ENCODE data around the gene SSNA1. TPM values are rescaled to one million over a fixed set of nuclear protein-coding genes. Genes with fewer than 3 reads are reported as not detected.

SSNA1 gene
- total RNA-seq, 1 experiment from 2014 or later: 73.0 TPM

DNA sequence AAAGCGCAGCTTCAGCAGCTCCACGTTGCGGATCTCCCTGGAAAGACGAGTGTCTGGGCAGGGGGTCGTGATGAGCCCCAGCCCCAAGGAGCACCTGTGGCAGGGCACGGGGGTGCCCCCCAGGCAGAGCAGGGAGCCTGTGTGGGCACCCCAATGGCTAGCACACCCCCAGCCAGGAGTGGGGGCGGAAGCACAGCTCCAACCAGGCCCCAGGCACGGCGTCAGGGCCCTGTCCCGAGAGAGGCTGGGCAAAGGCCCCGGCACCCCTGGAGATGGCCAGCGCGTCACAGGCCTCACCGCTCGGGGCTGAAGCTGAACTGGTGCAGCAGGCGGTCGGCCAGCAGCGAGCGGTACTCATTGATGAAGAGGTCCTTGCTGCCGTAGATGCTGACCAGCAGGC is 8.0 kb upstream of the SSNA1 start:
- H3K4me1 ChIP-seq: no peaks in the 10 kb centered on the region
- H3K4me3 ChIP-seq: no peak overlapping the region
- DNase-seq: no peak
- H3K27me3 ChIP-seq: no peaks in the 10 kb centered on the region
- H3K9me3 ChIP-seq (replicated peaks): no peaks in the 10 kb centered on the region
- no peak overlapping the region for H3K27ac ChIP-seq
- peaks cover 42% of the 10 kb centered on the region for H3K36me3 ChIP-seq

DNA sequence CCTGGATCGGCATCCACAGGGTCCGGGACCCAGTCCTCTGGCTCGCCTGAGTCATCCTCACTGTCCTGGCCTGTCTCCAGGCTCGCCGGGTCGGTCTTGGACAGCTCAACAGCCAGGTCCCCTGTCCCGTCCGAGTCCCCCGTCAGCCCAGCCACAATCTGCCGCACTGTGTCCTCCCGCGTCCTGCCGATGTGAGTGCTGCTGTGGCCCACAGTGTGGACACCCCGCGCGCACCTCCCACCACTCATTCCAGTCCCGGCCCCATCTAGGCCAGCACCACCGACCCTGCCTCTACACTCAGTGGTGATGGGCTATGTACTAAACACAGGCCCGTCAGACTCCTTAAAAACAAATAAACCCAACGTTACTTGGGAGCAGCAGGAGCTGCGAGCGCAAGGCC is 6.8 kb upstream of the SSNA1 start:
- H3K4me1 ChIP-seq: peaks cover 4% of the 10 kb centered on the region; the same call in 1 of the 2 replicates
- H3K36me3 ChIP-seq: peaks cover 42% of the 10 kb centered on the region
- H3K27ac ChIP-seq: no peak overlapping the region
- H3K9me3 ChIP-seq (replicated peaks): no peaks in the 10 kb centered on the region
- no peak for DNase-seq
- no peaks in the 10 kb centered on the region for H3K27me3 ChIP-seq
- no peak overlapping the region for H3K4me3 ChIP-seq

DNA sequence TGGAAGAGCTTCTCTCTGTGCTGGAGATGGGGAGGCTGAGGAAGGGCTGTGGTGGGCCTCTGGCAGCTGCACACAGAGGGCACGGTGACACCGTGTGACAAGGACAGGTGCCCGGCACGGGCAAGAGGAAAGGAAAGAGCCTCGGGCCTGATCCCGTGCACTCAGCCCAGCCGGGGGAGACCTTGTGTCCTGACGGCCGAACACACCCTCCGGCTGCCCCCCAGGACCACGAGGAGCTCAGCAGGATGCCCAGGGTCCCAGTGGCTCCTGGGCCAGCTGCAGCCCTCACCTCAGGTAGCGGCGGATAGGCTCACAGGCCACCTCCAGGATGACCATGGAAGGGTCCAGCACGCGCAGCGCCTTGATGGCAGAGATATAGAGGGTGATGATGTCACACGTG is 5.6 kb upstream of the SSNA1 start:
- no peak overlapping the region for H3K4me3 ChIP-seq
- no peak overlapping the region for H3K27ac ChIP-seq
- H3K9me3 ChIP-seq (replicated peaks): no peaks in the 10 kb centered on the region
- H3K27me3 ChIP-seq: no peaks in the 10 kb centered on the region
- H3K36me3 ChIP-seq: peaks cover 38% of the 10 kb centered on the region
- H3K4me1 ChIP-seq: peaks cover 13% of the 10 kb centered on the region; the same call in 1 of the 2 replicates
- DNase-seq: no peak

DNA sequence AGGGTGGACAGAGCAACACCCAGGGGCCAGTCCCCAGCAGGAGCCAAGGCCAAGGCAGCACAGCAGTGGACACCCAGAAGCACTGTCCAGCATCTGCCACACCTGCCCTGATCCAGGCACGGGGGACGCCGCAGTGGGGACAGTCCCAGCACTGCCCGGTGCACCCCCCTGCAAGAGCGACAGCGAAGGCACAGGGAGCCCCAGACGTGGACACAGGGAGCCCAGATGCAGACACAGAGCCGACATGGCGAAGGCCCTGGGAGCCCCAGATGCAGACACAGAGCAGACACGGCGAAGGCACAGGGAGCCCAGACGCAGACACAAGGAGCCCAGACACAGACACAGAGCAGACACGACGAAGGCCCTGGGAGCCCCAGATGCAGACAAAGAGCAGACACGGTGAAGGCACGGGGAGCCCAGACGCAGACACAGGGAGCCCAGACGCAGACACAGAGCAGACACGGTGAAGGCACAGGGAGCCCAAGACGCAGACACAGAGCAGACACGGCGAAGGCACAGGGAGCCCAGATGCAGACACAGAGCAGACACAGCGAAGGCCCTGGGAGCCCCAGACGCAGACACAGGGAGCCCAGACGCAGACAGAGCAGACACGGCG is 4.4 kb upstream of the SSNA1 start:
- H3K4me3 ChIP-seq: no peak overlapping the region
- peaks cover 13% of the 10 kb centered on the region; the same call in 1 of the 2 replicates for H3K4me1 ChIP-seq
- H3K27ac ChIP-seq: no peak overlapping the region
- H3K27me3 ChIP-seq: no peaks in the 10 kb centered on the region
- H3K9me3 ChIP-seq (replicated peaks): no peaks in the 10 kb centered on the region
- no peak for DNase-seq
- peaks cover 33% of the 10 kb centered on the region for H3K36me3 ChIP-seq

DNA sequence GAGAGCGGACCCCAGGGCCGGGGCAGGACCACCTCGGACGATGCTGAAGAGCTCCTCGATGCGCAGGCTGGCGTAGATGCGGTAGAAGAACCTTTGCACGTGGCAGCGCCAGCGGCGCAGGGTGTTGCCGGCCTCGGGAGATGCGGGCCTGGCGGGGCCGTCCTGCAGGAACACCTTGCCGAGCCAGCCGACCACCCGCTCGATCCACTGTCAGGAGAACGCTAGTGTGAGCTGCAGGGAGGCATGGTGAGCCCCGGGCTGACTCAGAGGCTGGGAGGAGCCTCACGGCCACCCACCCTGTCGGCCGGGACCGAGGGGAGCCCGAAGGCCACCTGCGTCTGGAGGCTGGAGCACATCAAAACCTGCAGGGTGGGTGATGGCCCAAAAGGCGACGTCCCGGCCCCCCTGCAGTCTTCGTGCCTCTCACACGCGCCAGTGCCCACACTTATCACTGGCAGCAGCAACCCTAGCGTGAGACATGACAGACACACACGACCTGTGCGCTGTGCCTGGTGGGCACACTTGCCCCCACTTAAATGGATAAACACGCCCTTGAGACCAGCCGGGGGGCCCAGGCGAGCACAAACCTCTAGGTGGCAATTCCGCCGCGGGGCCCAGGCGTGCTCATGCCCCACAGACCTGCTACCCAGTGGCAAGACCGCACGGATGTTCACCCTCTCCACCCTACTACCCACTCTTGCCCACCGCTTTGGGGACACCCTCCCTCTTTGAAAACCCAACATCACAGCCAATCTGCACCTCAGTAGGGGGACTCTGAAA is 3.4 kb upstream of the SSNA1 start:
- no peak overlapping the region for H3K4me3 ChIP-seq
- no peak for DNase-seq
- H3K27me3 ChIP-seq: no peaks in the 10 kb centered on the region
- peaks cover 28% of the 10 kb centered on the region for H3K36me3 ChIP-seq
- no peaks in the 10 kb centered on the region for H3K9me3 ChIP-seq (replicated peaks)
- no peak overlapping the region for H3K27ac ChIP-seq
- peaks cover 19% of the 10 kb centered on the region; the same call in 1 of the 2 replicates for H3K4me1 ChIP-seq

DNA sequence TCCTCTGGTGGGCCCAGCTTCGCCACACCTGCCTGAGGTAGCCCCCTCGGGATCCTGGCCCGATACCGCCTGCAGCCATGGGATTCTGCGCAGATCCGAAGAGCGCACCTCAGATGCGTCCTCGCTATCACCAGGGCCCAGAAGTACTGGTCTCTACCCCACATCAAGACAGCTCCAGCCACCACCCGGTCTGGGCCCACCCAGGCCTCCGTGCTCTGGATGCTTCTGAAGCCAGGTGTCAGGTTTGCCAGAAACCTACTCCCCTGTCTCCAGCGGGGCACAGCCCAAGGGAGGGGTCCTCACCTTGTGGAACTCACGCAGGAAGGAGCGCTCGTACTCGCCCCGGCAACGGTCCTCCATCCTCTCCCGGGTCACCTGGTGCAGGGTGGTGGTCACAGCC is 2.6 kb upstream of the SSNA1 start:
- H3K36me3 ChIP-seq: peaks cover 28% of the 10 kb centered on the region
- H3K4me3 ChIP-seq: no peak overlapping the region
- no peaks in the 10 kb centered on the region for H3K27me3 ChIP-seq
- DNase-seq: no peak
- H3K27ac ChIP-seq: no peak overlapping the region
- no peaks in the 10 kb centered on the region for H3K9me3 ChIP-seq (replicated peaks)
- H3K4me1 ChIP-seq: peaks cover 20% of the 10 kb centered on the region; the same call in 1 of the 2 replicates

DNA sequence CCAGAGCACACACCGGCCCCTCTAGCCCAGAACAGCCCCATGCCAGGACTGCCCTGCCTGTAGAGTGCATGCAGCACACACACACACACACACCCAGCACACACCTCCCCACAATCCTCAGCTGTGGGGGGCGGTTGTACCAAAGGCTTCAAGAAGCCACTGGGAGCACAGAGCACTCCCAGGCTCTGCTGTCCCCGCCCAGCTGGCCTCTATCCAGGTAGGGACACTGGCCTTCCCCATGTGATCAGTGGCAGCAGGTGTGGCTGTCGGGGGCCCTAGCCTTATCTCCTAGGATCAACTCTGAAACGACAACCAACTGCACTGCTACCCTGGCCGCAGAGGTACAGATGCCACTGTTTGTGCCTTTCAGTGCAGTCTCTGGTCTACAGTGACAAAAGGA is 2.1 kb upstream of the SSNA1 start:
- no peaks in the 10 kb centered on the region for H3K27me3 ChIP-seq
- no peak overlapping the region for H3K4me3 ChIP-seq
- peak in 1 of 2 experiments; percentile 61 for DNase-seq
- H3K27ac ChIP-seq: no peak overlapping the region
- peaks cover 20% of the 10 kb centered on the region; the same call in 1 of the 2 replicates for H3K4me1 ChIP-seq
- H3K36me3 ChIP-seq: peaks cover 24% of the 10 kb centered on the region
- H3K9me3 ChIP-seq (replicated peaks): no peaks in the 10 kb centered on the region

DNA sequence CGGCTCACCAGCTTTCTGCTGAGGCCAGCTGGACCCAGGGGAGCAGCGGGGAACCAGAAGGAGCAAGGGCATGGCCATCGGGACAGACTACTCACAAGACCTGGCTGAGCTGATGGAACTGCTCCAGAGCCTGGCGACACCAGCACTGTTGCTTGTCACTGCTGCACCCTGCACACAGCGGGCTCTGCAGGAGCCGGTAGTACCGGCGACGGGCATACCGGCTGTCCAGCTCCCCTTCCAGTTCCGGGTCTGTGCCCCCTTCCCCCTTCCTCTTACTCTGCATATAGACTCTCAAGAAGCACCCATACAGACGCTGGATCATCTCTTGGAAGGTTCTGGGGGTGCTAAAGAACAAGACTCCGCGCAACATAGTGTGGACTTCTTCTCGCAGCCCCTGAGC is 1.1 kb upstream of the SSNA1 start:
- Histone ChIP-seq H3K27me3 (no peaks in the 10 kb centered on the region), H3K9me3 (replicated peaks) (no peaks in the 10 kb centered on the region), H3K4me1 (peaks cover 20% of the 10 kb centered on the region; the same call in 1 of the 2 replicates), H3K36me3 (peaks cover 16% of the 10 kb centered on the region), H3K4me3 (peak overlapping the region; percentile 94), H3K27ac (no peak overlapping the region)
- no peak for DNase-seq

DNA sequence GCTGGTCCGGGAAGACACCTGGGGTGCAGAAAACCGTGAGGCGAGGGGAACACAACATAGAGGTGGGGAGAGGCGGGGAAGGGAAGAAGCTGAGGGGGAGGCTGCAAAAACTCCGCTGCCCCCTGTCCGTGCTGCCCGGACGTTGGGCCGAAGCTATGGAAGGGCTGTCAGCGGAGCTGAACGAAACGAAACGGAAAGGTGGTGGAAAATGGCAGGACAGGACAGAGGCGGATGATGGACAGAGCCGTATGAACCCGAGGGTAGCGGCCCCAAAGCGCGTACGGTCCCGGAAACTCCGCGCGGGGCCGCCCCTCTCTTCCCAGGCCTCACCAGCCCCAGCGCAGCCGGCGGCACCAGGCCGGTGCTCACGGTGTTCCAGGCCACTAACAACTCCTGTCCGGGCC is 388 bp upstream of the SSNA1 start:
- H3K36me3 ChIP-seq: peaks cover 10% of the 10 kb centered on the region; the same call in 1 of the 2 replicates
- peaks cover 20% of the 10 kb centered on the region; the same call in 1 of the 2 replicates for H3K4me1 ChIP-seq

DNA sequence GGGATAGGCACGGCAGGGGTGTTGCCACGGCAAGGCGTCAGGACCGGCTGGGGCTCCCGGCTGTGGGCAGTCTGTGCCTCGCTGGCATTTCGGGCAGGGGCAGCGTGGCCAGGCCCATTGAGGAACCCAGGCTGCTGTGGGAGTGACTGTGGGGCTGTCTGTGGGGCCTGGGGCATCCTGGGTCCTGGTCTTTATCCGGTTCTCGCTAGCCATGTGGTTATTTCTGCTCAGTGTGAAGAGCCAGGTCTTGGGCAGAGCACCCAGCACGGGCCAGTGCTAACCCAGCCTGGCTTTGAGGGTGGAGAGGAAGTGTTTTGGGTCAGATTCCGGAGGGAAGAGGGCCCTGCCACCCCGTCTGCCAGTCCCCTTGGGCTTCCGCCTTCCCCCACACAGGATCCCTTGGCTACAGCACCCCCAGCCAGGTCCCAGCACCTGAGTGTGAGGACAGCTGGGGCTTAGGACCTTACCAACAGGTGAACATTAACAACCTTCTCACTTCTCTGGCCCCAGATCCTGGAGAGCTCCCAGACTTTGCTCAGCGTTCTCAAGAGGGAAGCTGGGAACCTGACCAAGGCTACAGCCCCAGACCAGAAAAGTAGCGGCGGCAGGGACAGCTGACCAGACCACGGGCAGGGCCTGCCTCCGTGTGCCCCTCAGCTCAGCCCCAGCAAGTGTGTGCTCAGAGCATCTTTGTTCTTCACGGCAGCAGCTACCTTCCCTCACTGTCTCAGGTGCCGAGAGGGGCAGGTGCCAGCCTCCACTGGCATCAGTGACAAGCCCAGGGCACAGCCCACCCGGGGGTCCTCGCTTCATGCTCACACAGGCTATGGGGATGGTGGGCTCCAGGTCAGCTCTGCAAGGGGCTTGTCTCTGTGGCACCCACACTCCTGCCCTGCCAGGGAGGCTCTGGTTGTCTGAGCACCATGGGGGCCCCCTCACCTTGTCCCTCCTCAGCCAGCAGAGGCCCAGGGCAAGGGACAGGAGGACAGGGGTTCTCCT is 1.1 kb downstream of the SSNA1 start:
- Histone ChIP-seq H3K4me1 (peaks cover 23% of the 10 kb centered on the region; the same call in 1 of the 2 replicates), H3K36me3 (peaks cover 5% of the 10 kb centered on the region; the same call in 1 of the 2 replicates), H3K9me3 (replicated peaks) (no peaks in the 10 kb centered on the region), H3K4me3 (peak overlapping the region; percentile 94), H3K27me3 (no peaks in the 10 kb centered on the region), H3K27ac (peak overlapping the region; percentile 50; the same call in 1 of the 2 replicates)
- DNase-seq: no peak

More for the DNA sequence above, 388 bp upstream of the SSNA1 start:
- H3K27me3 ChIP-seq: no peaks in the 10 kb centered on the region
- peak overlapping the region; percentile 50 for H3K27ac ChIP-seq
- no peak for DNase-seq
- no peaks in the 10 kb centered on the region for H3K9me3 ChIP-seq (replicated peaks)
- H3K4me3 ChIP-seq: peak overlapping the region; percentile 94

DNA sequence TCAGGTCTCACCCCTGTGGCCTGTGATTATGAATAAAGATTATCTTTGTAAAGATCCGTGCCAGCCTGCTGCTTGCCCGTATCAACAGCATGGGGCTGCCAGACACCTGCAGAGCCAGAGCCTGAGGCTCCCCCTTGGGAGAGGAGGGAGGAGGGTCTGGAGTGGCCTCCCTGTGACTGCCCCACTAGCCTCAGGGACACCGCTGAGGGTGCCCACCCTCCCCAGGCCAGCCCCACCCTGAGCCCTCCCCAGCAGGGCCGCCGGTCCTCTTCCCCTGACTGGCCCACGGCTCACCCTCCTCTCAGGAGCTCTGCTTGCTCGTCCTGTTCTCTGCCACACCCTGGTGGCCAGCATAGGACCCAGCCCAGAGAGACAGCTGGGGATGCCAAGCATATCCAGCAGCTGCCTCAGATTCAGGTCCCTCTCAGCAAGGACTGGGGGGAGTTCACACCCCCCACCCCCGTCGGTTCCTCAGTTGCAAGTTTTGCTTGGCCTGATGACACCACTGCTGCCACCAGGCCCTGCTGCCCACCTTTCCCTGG is 1.9 kb downstream of the SSNA1 start:
- Histone ChIP-seq H3K4me3 (no peak overlapping the region), H3K27me3 (no peaks in the 10 kb centered on the region), H3K4me1 (peaks cover 28% of the 10 kb centered on the region; the same call in 1 of the 2 replicates), H3K27ac (no peak overlapping the region), H3K9me3 (replicated peaks) (no peaks in the 10 kb centered on the region), H3K36me3 (peaks cover 5% of the 10 kb centered on the region; the same call in 1 of the 2 replicates)
- peak in 1 of 2 experiments; percentile 54 for DNase-seq

DNA sequence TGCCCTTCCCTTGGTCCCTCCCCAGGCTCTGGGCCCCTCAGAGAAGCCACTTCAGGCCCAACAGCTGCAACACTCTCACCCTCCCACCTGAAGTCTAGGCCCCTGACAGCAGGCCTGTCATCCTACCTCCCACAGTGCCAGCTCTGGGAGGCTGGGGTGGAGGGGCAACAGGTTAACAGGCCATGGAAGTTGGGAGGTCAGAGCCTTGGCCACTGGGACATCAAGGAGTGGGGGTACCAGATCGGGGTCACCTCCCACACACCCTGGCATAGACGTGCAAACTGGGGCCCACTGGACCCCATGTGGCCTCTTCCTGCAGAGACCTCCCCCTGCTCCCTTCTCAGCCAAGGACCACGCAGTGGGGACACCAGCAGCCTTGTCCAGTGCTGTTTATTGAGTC is 2.8 kb downstream of the SSNA1 start:
- DNase-seq: no peak
- Histone ChIP-seq H3K9me3 (replicated peaks) (no peaks in the 10 kb centered on the region), H3K27me3 (no peaks in the 10 kb centered on the region), H3K4me1 (peaks cover 28% of the 10 kb centered on the region; the same call in 1 of the 2 replicates), H3K27ac (no peak overlapping the region), H3K36me3 (peaks cover 5% of the 10 kb centered on the region; the same call in 1 of the 2 replicates), H3K4me3 (no peak overlapping the region)

DNA sequence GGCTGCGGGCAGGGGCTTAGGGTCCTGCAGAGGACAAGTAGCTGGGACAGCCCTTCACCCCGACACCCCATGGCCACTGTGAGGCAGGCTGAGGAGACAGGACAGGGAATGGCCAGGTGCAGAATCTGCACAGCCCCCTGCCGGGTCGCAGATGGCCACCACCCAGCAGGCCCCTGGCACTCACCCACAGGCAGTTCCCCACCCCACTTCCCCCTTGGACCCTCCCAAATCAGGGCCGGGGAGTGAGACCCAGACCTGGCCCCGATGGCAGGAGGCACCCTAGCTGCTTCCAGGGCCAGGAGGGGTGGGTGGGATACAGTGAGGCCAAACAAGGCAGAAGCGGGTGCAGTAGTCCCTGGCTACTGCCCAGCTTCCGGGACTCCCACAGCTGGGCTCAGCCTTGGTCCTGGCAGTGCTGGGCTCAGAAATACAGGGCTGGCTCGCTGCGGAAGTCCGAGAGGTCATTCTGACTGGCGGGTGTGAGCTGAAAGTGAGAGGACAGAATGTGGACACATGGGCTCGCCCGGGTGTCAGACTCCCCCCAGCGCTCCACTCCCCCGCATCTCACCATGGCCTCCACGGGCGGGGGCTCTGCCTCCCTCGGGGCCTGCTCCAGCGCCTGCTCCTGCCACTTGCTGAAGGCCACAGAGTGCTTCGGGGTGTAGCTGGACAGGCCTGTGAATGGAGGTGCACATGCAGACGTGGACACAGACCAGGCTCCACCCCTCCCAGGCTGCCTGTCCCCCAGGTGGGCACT is 3.4 kb downstream of the SSNA1 start:
- Histone ChIP-seq H3K4me1 (peaks cover 22% of the 10 kb centered on the region; the same call in 1 of the 2 replicates), H3K4me3 (no peak overlapping the region), H3K9me3 (replicated peaks) (no peaks in the 10 kb centered on the region), H3K36me3 (peaks cover 5% of the 10 kb centered on the region; the same call in 1 of the 2 replicates), H3K27me3 (no peaks in the 10 kb centered on the region), H3K27ac (no peak overlapping the region)
- DNase-seq: no peak

Measured in SJCRH30 (cell line).